Measurements from ENCODE around the gene ATF1.

GRCh38 chr12:50775251-50775650 lies 11.3 kb downstream of the ATF1 start:
- no peak for TF ChIP-seq ZNF274 (IDR thresholded peaks at IDR 0.05; ENCODE audit: low read depth, low read length)
- no peak for TF ChIP-seq YY1 (IDR thresholded peaks at IDR 0.05; ENCODE audit: insufficient read depth, insufficient read length)
